Hepatocyte (in vitro differentiated cells): ENCODE data around the gene EXOC6B. TPM values are rescaled to one million over a fixed set of nuclear protein-coding genes. Genes with fewer than 3 reads are reported as not detected.

Experiments used
- DNase-seq: peaks from one replicate; pipeline ENCODE4 v3.0.0-alpha.2; 2016; ENCODE audit warnings: low spot score
- H2AFZ ChIP-seq: fragments of 200-600 bp; sonication (generic); 2 replicates; pipeline ENCODE4 v1.6.0; 2016; ENCODE audit warnings: antibody characterized with exemption, mild to moderate bottlenecking
- H3K27ac ChIP-seq: fragments of 200-600 bp; sonication (generic); 2 replicates; pipeline ENCODE4 v1.5.1; 2016; ENCODE audit warnings: mild to moderate bottlenecking
- H3K27me3 ChIP-seq: fragments of 200-600 bp; sonication (generic); 2 replicates; pipeline ENCODE4 v1.6.1; 2016
- H3K36me3 ChIP-seq: fragments of 200-600 bp; sonication (generic); replicated peaks from 2 replicates; pipeline ENCODE4 v1.5.1; 2016; ENCODE audit warnings: low read depth; ENCODE audit not compliant: insufficient read depth
- H3K4me1 ChIP-seq: fragments of 200-600 bp; sonication (generic); 2 replicates; pipeline ENCODE4 v1.5.1; 2016; ENCODE audit warnings: mild to moderate bottlenecking, moderate library complexity; ENCODE audit not compliant: insufficient read depth
- H3K4me2 ChIP-seq: fragments of 200-600 bp; sonication (generic); 2 replicates; pipeline ENCODE4 v1.6.0; 2016
- H3K4me3 ChIP-seq: fragments of 200-600 bp; sonication (generic); 2 replicates; pipeline ENCODE4 v1.5.1; 2016; ENCODE audit warnings: mild to moderate bottlenecking
- H3K79me2 ChIP-seq: fragments of 200-600 bp; sonication (generic); 2 replicates; pipeline ENCODE4 v1.6.0; 2017; ENCODE audit warnings: mild to moderate bottlenecking
- H3K9me2 ChIP-seq: fragments of 200-600 bp; sonication (generic); replicated peaks from 2 replicates; pipeline ENCODE4 v1.6.0; 2017; ENCODE audit warnings: mild to moderate bottlenecking; ENCODE audit not compliant: insufficient read depth
- H3K9me3 ChIP-seq: fragments of 200-600 bp; sonication (generic); 2 replicates; pipeline ENCODE4 v1.5.1; 2016; ENCODE audit warnings: low read depth, mild to moderate bottlenecking
- H4K20me1 ChIP-seq: fragments of 200-600 bp; sonication (generic); 2 replicates; pipeline ENCODE4 v1.6.0; 2016; ENCODE audit warnings: mild to moderate bottlenecking; ENCODE audit not compliant: insufficient read depth, poor library complexity, severe bottlenecking
- EZH2 ChIP-seq: fragments of 200-600 bp; sonication (generic); IDR thresholded peaks from 2 replicates; pipeline ENCODE4 v1.6.1; 2016; ENCODE audit warnings: antibody characterized with exemption, mild to moderate bottlenecking, borderline replicate concordance
- EZH2phosphoT487 ChIP-seq: fragments of 200-600 bp; sonication (generic); IDR thresholded peaks from one replicate; pipeline ENCODE4 v1.6.1; 2018; ENCODE audit warnings: antibody characterized with exemption, mild to moderate bottlenecking, low read depth, moderate library complexity; ENCODE audit not compliant: unreplicated experiment, severe bottlenecking
- WGBS: methylation state at CpG from one replicate; pipeline ENCODE4 v1.1.6; 2016; ENCODE audit warnings: low lambda C conversion rate; ENCODE audit errors: missing lambda C conversion rate; 5-methylcytosine and 5-hydroxymethylcytosine counted together
- polyA plus RNA-seq: library from polyadenylated mRNA; unstranded; fragments of >200 nt; fragmentation: Nextera tagmentation; extraction: Ambion mirVana; gene quantifications from 2 replicates; pipeline ENCODE4 v1.2.1, GENCODE V29; 2016
- total RNA-seq: library from RNA; depleted of rRNA; stranded (reverse); fragments of >200 nt; gene quantifications from 2 replicates; pipeline ENCODE4 v1.2.3, GENCODE V29; 2014
- TF ChIP-seq, protein P1 (sequence below): fragments of 200-600 bp; sonication (generic); IDR thresholded peaks from 2 replicates; pipeline ENCODE4 v1.5.1; 2016; ENCODE audit warnings: antibody characterized with exemption, mild to moderate bottlenecking; ENCODE audit not compliant: poor library complexity

EXOC6B gene
- total and polyA plus RNA-seq, 2 experiments from 2014 or later = 11.8 to 36.2 TPM

GRCh38 chr2:72155737-72156136 lies 670.1 kb downstream of the EXOC6B start:
- Histone ChIP-seq H3K4me2 (no peak overlapping the region), H3K79me2 (no peaks in the 10 kb centered on the region), H3K4me3 (no peak overlapping the region), H2AFZ (no peak overlapping the region), H3K9me2 (no peaks in the 10 kb centered on the region), H4K20me1 (no peaks in the 10 kb centered on the region), H3K4me1 (no peaks in the 10 kb centered on the region), H3K27me3 (peaks cover 15% of the 10 kb centered on the region), H3K9me3 (no peaks in the 10 kb centered on the region), H3K36me3 (no peaks in the 10 kb centered on the region), H3K27ac (no peak overlapping the region)
- TF ChIP-seq, protein P1, sequence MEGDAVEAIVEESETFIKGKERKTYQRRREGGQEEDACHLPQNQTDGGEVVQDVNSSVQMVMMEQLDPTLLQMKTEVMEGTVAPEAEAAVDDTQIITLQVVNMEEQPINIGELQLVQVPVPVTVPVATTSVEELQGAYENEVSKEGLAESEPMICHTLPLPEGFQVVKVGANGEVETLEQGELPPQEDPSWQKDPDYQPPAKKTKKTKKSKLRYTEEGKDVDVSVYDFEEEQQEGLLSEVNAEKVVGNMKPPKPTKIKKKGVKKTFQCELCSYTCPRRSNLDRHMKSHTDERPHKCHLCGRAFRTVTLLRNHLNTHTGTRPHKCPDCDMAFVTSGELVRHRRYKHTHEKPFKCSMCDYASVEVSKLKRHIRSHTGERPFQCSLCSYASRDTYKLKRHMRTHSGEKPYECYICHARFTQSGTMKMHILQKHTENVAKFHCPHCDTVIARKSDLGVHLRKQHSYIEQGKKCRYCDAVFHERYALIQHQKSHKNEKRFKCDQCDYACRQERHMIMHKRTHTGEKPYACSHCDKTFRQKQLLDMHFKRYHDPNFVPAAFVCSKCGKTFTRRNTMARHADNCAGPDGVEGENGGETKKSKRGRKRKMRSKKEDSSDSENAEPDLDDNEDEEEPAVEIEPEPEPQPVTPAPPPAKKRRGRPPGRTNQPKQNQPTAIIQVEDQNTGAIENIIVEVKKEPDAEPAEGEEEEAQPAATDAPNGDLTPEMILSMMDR = no peak
- TF ChIP-seq EZH2 (no peak), EZH2phosphoT487 (no peak)
- no peak for DNase-seq
- WGBS = 95% methylated on average over 5 of the region's 5 CpGs

DNA sequence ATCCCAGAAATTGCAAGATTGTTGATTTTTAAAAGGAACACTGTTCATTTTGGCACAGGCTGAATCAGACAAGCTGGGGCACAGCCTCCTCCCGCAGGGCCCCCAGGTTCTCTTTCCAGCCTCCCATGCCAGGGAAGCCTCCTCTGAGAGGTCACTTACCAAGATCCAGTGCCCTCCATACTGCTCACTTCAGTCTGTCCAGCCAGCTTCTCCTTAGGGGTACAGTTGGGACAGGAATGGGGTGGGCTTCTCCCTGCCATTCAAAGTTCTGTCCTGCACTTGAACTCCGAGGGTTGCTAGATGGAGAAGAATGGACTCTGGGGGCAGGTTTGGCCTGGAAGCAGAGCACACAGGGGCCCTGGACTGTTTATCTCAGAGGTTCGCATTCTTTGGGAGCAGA lies 670.7 kb downstream of the EXOC6B start:
- Histone ChIP-seq H3K9me3 (no peaks in the 10 kb centered on the region), H3K4me3 (no peak overlapping the region), H4K20me1 (no peaks in the 10 kb centered on the region), H3K4me1 (peaks cover under 1% of the 10 kb centered on the region), H2AFZ (no peak overlapping the region), H3K79me2 (no peaks in the 10 kb centered on the region), H3K9me2 (no peaks in the 10 kb centered on the region), H3K4me2 (no peak overlapping the region), H3K36me3 (no peaks in the 10 kb centered on the region), H3K27ac (no peak overlapping the region), H3K27me3 (peaks cover 15% of the 10 kb centered on the region)
- no peak for DNase-seq
- TF ChIP-seq EZH2 (no peak), EZH2phosphoT487 (no peak)
- TF ChIP-seq, protein P1 = no peak
- WGBS = 88% methylated on average over 3 of the region's 3 CpGs

GRCh38 chr2:72154386-72154975 lies 671.4 kb downstream of the EXOC6B start:
- peaks cover 22% of the 10 kb centered on the region for H3K27me3 ChIP-seq
- no peak for DNase-seq

More at GRCh38 chr2:72154386-72154975, 671.4 kb downstream of the EXOC6B start:
- no peaks in the 10 kb centered on the region for H4K20me1 ChIP-seq
- no peaks in the 10 kb centered on the region for H3K36me3 ChIP-seq
- H3K9me3 ChIP-seq = no peaks in the 10 kb centered on the region
- no peak for TF ChIP-seq EZH2phosphoT487
- no peak for TF ChIP-seq EZH2
- TF ChIP-seq, protein P1 = no peak
- H3K4me2 ChIP-seq = no peak overlapping the region
- no peak overlapping the region for H2AFZ ChIP-seq
- H3K79me2 ChIP-seq = no peaks in the 10 kb centered on the region
- H3K27ac ChIP-seq = no peak overlapping the region
- H3K4me3 ChIP-seq = no peak overlapping the region
- H3K9me2 ChIP-seq = no peaks in the 10 kb centered on the region
- peaks cover 7% of the 10 kb centered on the region for H3K4me1 ChIP-seq
- WGBS = 84% methylated on average over 16 of the region's 16 CpGs
